Measurements from ENCODE around the gene TRIP13. TPM values are rescaled to one million over a fixed set of nuclear protein-coding genes. Genes with fewer than 3 reads are reported as not detected.

Gene TRIP13
- total and polyA plus RNA-seq, 9 of the 15 experiments (the other 6 are each of a cell fraction or from before 2014, with no cell fraction given): 24.1 to 116 (median 53.2) TPM

DNA sequence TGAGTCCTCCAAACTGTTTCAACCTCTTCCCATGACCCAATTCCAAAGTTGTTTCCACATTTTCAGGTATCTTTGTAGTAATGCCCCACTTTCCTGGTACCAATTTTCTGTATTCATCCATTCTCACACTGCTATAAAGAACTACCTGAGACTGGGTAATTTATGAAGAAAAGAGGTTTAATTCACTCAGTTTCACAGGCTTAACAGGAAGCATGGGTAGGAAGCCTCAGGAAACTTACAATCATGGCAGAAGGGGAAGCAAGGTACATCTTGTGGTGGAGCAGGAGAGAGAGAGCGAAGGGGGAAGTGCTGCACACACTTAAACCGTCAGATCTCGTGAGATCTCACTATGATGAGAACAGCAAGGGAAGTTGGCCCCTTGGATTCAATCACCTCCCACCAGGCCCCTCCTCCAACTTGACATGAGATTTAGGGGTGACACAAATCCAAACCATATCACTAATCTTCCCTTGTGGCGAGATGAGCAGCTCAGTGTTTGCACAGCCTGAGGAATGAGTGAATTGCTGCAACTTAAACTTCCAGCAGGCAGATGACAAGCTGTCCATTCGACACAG is 42.9 kb downstream of the TRIP13 start (continued):
- TF ChIP-seq PHF21A (IDR thresholded peaks at IDR 0.05; ENCODE audit: borderline replicate concordance, low read depth): no peak
- peak; percentile 81 for TF ChIP-seq CHD2 (IDR thresholded peaks at IDR 0.05; ENCODE audit: low read depth, low read length)
- TF ChIP-seq HNRNPL (IDR thresholded peaks at IDR 0.05; ENCODE audit: low read depth, low read length): no peak
- TF ChIP-seq ZNF76 (CRISPR knock-in tag; IDR thresholded peaks at IDR 0.05; ENCODE audit: borderline replicate concordance): no peak
- no peak for TF ChIP-seq HDAC8 (tag; IDR thresholded peaks at IDR 0.05)
- TF ChIP-seq, protein P1, sequence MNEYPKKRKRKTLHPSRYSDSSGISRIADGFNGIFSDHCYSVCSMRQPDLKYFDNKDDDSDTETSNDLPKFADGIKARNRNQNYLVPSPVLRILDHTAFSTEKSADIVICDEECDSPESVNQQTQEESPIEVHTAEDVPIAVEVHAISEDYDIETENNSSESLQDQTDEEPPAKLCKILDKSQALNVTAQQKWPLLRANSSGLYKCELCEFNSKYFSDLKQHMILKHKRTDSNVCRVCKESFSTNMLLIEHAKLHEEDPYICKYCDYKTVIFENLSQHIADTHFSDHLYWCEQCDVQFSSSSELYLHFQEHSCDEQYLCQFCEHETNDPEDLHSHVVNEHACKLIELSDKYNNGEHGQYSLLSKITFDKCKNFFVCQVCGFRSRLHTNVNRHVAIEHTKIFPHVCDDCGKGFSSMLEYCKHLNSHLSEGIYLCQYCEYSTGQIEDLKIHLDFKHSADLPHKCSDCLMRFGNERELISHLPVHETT (CRISPR knock-in tag; conservative IDR thresholded peaks at IDR 0.05 in 1 of 2, IDR thresholded peaks at IDR 0.05 in 1 of 2): no peak
- TF ChIP-seq TSC22D4 (tag; IDR thresholded peaks at IDR 0.05): no peak
- peak; percentile 42; the same call in 1 of the 2 replicates for TF ChIP-seq BHLHE40 (IDR thresholded peaks at IDR 0.05; ENCODE audit: low read length)
- TF ChIP-seq, protein P2, sequence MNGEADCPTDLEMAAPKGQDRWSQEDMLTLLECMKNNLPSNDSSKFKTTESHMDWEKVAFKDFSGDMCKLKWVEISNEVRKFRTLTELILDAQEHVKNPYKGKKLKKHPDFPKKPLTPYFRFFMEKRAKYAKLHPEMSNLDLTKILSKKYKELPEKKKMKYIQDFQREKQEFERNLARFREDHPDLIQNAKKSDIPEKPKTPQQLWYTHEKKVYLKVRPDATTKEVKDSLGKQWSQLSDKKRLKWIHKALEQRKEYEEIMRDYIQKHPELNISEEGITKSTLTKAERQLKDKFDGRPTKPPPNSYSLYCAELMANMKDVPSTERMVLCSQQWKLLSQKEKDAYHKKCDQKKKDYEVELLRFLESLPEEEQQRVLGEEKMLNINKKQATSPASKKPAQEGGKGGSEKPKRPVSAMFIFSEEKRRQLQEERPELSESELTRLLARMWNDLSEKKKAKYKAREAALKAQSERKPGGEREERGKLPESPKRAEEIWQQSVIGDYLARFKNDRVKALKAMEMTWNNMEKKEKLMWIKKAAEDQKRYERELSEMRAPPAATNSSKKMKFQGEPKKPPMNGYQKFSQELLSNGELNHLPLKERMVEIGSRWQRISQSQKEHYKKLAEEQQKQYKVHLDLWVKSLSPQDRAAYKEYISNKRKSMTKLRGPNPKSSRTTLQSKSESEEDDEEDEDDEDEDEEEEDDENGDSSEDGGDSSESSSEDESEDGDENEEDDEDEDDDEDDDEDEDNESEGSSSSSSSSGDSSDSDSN (IDR thresholded peaks at IDR 0.05; ENCODE audit: borderline replicate concordance in 1 of 2, low read depth in 2 of 2, low read length in 2 of 2): no peak
- TF ChIP-seq ERF (CRISPR knock-in tag; IDR thresholded peaks at IDR 0.05): no peak
- no peak for TF ChIP-seq CCNT2 (IDR thresholded peaks at IDR 0.05; ENCODE audit: borderline replicate concordance, extremely low read depth, insufficient read length, low read depth, low read length)
- TF ChIP-seq CBFA2T2 (conservative IDR thresholded peaks at IDR 0.05): no peak

Measured in K562 (cell line).